ENCODE measurements around the gene CDCP1. TPM values are rescaled to one million over a fixed set of nuclear protein-coding genes. Genes with fewer than 3 reads are reported as not detected.

The CDCP1 gene
- total RNA-seq, 1 experiment from 2014 or later: 85.0 TPM

- Histone ChIP-seq H3K4me2 (peak overlapping the region; percentile 62), H3K79me2 (ENCODE audit: low read depth) (peaks cover 95% of the 10 kb centered on the region), H4K20me1 (ENCODE audit: insufficient read depth) (no peaks in the 10 kb centered on the region), H3K27me3 (ENCODE audit: insufficient read depth, low read depth) (no peaks in the 10 kb centered on the region), H3K36me3 (ENCODE audit: low read depth) (peaks cover 17% of the 10 kb centered on the region), H3K9me2 (ENCODE audit: insufficient read depth) (no peaks in the 10 kb centered on the region), H3K4me3 (peak overlapping the region; percentile 14; the same call in 1 of the 2 replicates), H3K4me1 (replicated peaks; ENCODE audit: insufficient read depth) (peaks cover 90% of the 10 kb centered on the region), H3K27ac (peak overlapping the region; percentile 98), H3F3A (ENCODE audit: insufficient read depth, low read depth) (peaks cover 90% of the 10 kb centered on the region), H2AFZ (no peak overlapping the region), H3K9me3 (ENCODE audit: insufficient read depth, low read depth) (no peaks in the 10 kb centered on the region)
- intact Hi-C loops (cut with micrococcal nuclease; ENCODE audit: unreplicated experiment): loop anchor here (5.0 kb wide), 1 partner anchor 81 kb away; no protein-coding TSS in a partner anchor
- POLR2A ChIA-PET (ENCODE audit: unreplicated experiment): interaction anchor here (0.6 kb wide), 1 partner anchor 139 kb away, joined by 3 read pairs; no protein-coding TSS in a partner anchor
- peak; percentile 22 to 94 for DNase-seq
- BruUV-seq (replicated peaks): no TSS peak
- no peak for TF ChIP-seq CTCF (conservative IDR thresholded peaks at IDR 0.05)
- TF ChIP-seq EZH2 (IDR thresholded peaks at IDR 0.05; ENCODE audit: low read depth): no peak
- CTCF ChIA-PET: interaction anchor here (0.8 kb wide), 1 partner anchor 82 kb away, joined by 3 read pairs; no protein-coding TSS in a partner anchor
Measured at GRCh38 chr3:45123030-45123429, 23.1 kb downstream of the CDCP1 start.

GRCh38 chr3:45120359-45121158 lies 25.6 kb downstream of the CDCP1 start:
- intact Hi-C loops (cut with micrococcal nuclease; ENCODE audit: unreplicated experiment): loop anchor here (5.0 kb wide), 1 partner anchor 78 kb away; no protein-coding TSS in a partner anchor
- Histone ChIP-seq H3K36me3 (ENCODE audit: low read depth) (peaks cover 23% of the 10 kb centered on the region), H3K4me3 (no peak overlapping the region)

More at GRCh38 chr3:45120359-45121158, 25.6 kb downstream of the CDCP1 start:
- Histone ChIP-seq H3K27ac (peak overlapping the region; percentile 98), H3F3A (ENCODE audit: insufficient read depth, low read depth) (peaks cover 78% of the 10 kb centered on the region), H3K27me3 (ENCODE audit: insufficient read depth, low read depth) (no peaks in the 10 kb centered on the region), H3K4me2 (peak overlapping the region; percentile 56), H4K20me1 (ENCODE audit: insufficient read depth) (no peaks in the 10 kb centered on the region), H3K9me3 (ENCODE audit: insufficient read depth, low read depth) (no peaks in the 10 kb centered on the region), H3K4me1 (replicated peaks; ENCODE audit: insufficient read depth) (peaks cover 65% of the 10 kb centered on the region), H3K9me2 (ENCODE audit: insufficient read depth) (no peaks in the 10 kb centered on the region), H3K79me2 (ENCODE audit: low read depth) (peaks cover 93% of the 10 kb centered on the region), H2AFZ (no peak overlapping the region)
- TF ChIP-seq CTCF (conservative IDR thresholded peaks at IDR 0.05) (no peak), EZH2 (IDR thresholded peaks at IDR 0.05; ENCODE audit: low read depth) (no peak)
- TSS peak; percentile 81 for BruUV-seq (replicated peaks)
- POLR2A ChIA-PET (ENCODE audit: unreplicated experiment): interaction anchor here (0.6 kb wide), 1 partner anchor 99 kb away, joined by 5 read pairs; no protein-coding TSS in a partner anchor
- DNase-seq: peak in 1 of 2 experiments; percentile 83
- CTCF ChIA-PET: interaction anchor here (0.6 kb wide), 1 partner anchor 48 kb away, joined by 3 read pairs; no protein-coding TSS in a partner anchor

Data from PC-9 (cell line).